ENCODE data around the gene ZDHHC20. TPM values are rescaled to one million over a fixed set of nuclear protein-coding genes. Genes with fewer than 3 reads are reported as not detected.

Gene ZDHHC20
- total RNA-seq, 1 donor from 2014 or later = 64.0 TPM

- Mint-ChIP-seq H3K4me1 (ENCODE audit: low read depth) (peaks cover 15% of the 10 kb centered on the region), H3K4me3 (ENCODE audit: unreplicated experiment) (no peak overlapping the region), H3K9me3 (ENCODE audit: low read depth) (peaks cover 7% of the 10 kb centered on the region), H3K36me3 (ENCODE audit: low read depth) (peaks cover 4% of the 10 kb centered on the region), H3K27me3 (ENCODE audit: low read depth) (no peaks in the 10 kb centered on the region), H3K27ac (ENCODE audit: unreplicated experiment) (no peak overlapping the region)
- TF ChIP-seq CTCF (IDR thresholded peaks at IDR 0.05) = no peak
- no peak for DNase-seq (ENCODE audit: low spot score)
These were observed 22.3 kb upstream of the ZDHHC20 start for GRCh38 chr13:21481359-21481758.

- no peak for DNase-seq (ENCODE audit: low spot score)
- Mint-ChIP-seq H3K27me3 (ENCODE audit: low read depth) (no peaks in the 10 kb centered on the region), H3K9me3 (ENCODE audit: low read depth) (peaks cover 1% of the 10 kb centered on the region), H3K4me3 (ENCODE audit: unreplicated experiment) (peak overlapping the region; percentile 42), H3K4me1 (ENCODE audit: low read depth) (peaks cover 15% of the 10 kb centered on the region), H3K36me3 (ENCODE audit: low read depth) (no peaks in the 10 kb centered on the region), H3K27ac (ENCODE audit: unreplicated experiment) (peak overlapping the region; percentile 69)
- TF ChIP-seq CTCF (IDR thresholded peaks at IDR 0.05) = peak; percentile 88
These were observed 20.0 kb upstream of the ZDHHC20 start for GRCh38 chr13:21478881-21479808.

- TF ChIP-seq CTCF (IDR thresholded peaks at IDR 0.05) = peak; percentile 99
- no peak for DNase-seq (ENCODE audit: low spot score)
- no peaks in the 10 kb centered on the region for H3K36me3 Mint-ChIP-seq (ENCODE audit: low read depth)
- H3K27ac Mint-ChIP-seq (ENCODE audit: unreplicated experiment) = peak overlapping the region; percentile 1
- H3K27me3 Mint-ChIP-seq (ENCODE audit: low read depth) = no peaks in the 10 kb centered on the region
- H3K4me3 Mint-ChIP-seq (ENCODE audit: unreplicated experiment) = peak overlapping the region; percentile 59
- H3K4me1 Mint-ChIP-seq (ENCODE audit: low read depth) = peaks cover 15% of the 10 kb centered on the region
- no peaks in the 10 kb centered on the region for H3K9me3 Mint-ChIP-seq (ENCODE audit: low read depth)
These were observed 17.9 kb upstream of the ZDHHC20 start for GRCh38 chr13:21476893-21477472.

GRCh38 chr13:21475115-21475514 is 16.0 kb upstream of the ZDHHC20 start:
- H3K27ac Mint-ChIP-seq (ENCODE audit: unreplicated experiment) = no peak overlapping the region
- no peaks in the 10 kb centered on the region for H3K27me3 Mint-ChIP-seq (ENCODE audit: low read depth)
- no peak for DNase-seq (ENCODE audit: low spot score)
- peaks cover 7% of the 10 kb centered on the region for H3K36me3 Mint-ChIP-seq (ENCODE audit: low read depth)
- no peak overlapping the region for H3K4me3 Mint-ChIP-seq (ENCODE audit: unreplicated experiment)
- TF ChIP-seq CTCF (IDR thresholded peaks at IDR 0.05) = no peak
- H3K4me1 Mint-ChIP-seq (ENCODE audit: low read depth) = peaks cover 15% of the 10 kb centered on the region
- peaks cover 12% of the 10 kb centered on the region for H3K9me3 Mint-ChIP-seq (ENCODE audit: low read depth)

- Mint-ChIP-seq H3K4me1 (ENCODE audit: low read depth) (no peaks in the 10 kb centered on the region), H3K27me3 (ENCODE audit: low read depth) (peaks cover 3% of the 10 kb centered on the region), H3K4me3 (ENCODE audit: unreplicated experiment) (no peak overlapping the region), H3K9me3 (ENCODE audit: low read depth) (peaks cover 20% of the 10 kb centered on the region), H3K36me3 (ENCODE audit: low read depth) (peaks cover 10% of the 10 kb centered on the region), H3K27ac (ENCODE audit: unreplicated experiment) (no peak overlapping the region)
- no peak for DNase-seq (ENCODE audit: low spot score)
- TF ChIP-seq CTCF (IDR thresholded peaks at IDR 0.05) = no peak
These were observed 11.7 kb upstream of the ZDHHC20 start for GRCh38 chr13:21470785-21471184.
